ENCODE results near the gene PET100. TPM values are rescaled to one million over a fixed set of nuclear protein-coding genes. Genes with fewer than 3 reads are reported as not detected.

The PET100 gene
- total RNA-seq, 1 donor from 2014 or later: 139 TPM

- TF ChIP-seq CTCF (IDR thresholded peaks at IDR 0.05; ENCODE audit: unreplicated experiment): no peak
- Mint-ChIP-seq H3K36me3 (peaks cover 12% of the 10 kb centered on the region), H3K9me3 (no peaks in the 10 kb centered on the region), H3K27me3 (ENCODE audit: low read depth) (no peaks in the 10 kb centered on the region), H3K4me3 (no peak overlapping the region), H3K27ac (no peak overlapping the region), H3K4me1 (no peaks in the 10 kb centered on the region)
- no peak for DNase-seq (ENCODE audit: low spot score in 2 of 2, unreplicated experiment in 2 of 2)
These were observed 21.6 kb upstream of the PET100 start for GRCh38 chr19:7607874-7608560.

- H3K36me3 Mint-ChIP-seq: peaks cover 12% of the 10 kb centered on the region
- DNase-seq (ENCODE audit: low spot score in 2 of 2, unreplicated experiment in 2 of 2): no peak
- H3K9me3 Mint-ChIP-seq: no peaks in the 10 kb centered on the region
- H3K27me3 Mint-ChIP-seq (ENCODE audit: low read depth): no peaks in the 10 kb centered on the region
- TF ChIP-seq CTCF (IDR thresholded peaks at IDR 0.05; ENCODE audit: unreplicated experiment): no peak
- no peak overlapping the region for H3K4me3 Mint-ChIP-seq
- H3K4me1 Mint-ChIP-seq: no peaks in the 10 kb centered on the region
- H3K27ac Mint-ChIP-seq: no peak overlapping the region
These were observed 18.9 kb upstream of the PET100 start for GRCh38 chr19:7610491-7611240.

GRCh38 chr19:7611541-7612279, 17.9 kb upstream of the PET100 start:
- TF ChIP-seq CTCF (IDR thresholded peaks at IDR 0.05; ENCODE audit: unreplicated experiment): no peak
- Mint-ChIP-seq H3K27me3 (ENCODE audit: low read depth) (no peaks in the 10 kb centered on the region), H3K4me3 (no peak overlapping the region), H3K9me3 (no peaks in the 10 kb centered on the region), H3K36me3 (peaks cover 15% of the 10 kb centered on the region), H3K27ac (no peak overlapping the region), H3K4me1 (no peaks in the 10 kb centered on the region)
- no peak for DNase-seq (ENCODE audit: low spot score in 2 of 2, unreplicated experiment in 2 of 2)

GRCh38 chr19:7612282-7613274, 17.0 kb upstream of the PET100 start:
- Mint-ChIP-seq H3K4me3 (no peak overlapping the region), H3K27ac (no peak overlapping the region), H3K36me3 (peaks cover 13% of the 10 kb centered on the region), H3K4me1 (no peaks in the 10 kb centered on the region), H3K9me3 (no peaks in the 10 kb centered on the region), H3K27me3 (ENCODE audit: low read depth) (no peaks in the 10 kb centered on the region)
- DNase-seq (ENCODE audit: low spot score in 2 of 2, unreplicated experiment in 2 of 2): no peak
- no peak for TF ChIP-seq CTCF (IDR thresholded peaks at IDR 0.05; ENCODE audit: unreplicated experiment)
